NB4 (cell line): Measurements from ENCODE around the gene KIF22.
"Not testable (repeated sequence)": the region's sequence is repeated elsewhere in the genome, so short reads cannot be mapped to it uniquely, and the experiment has no call there.

Experiments used
- CTCF ChIP-seq: IDR thresholded peaks from one replicate; pipeline ENCODE4 v1.5.1; 2012; ENCODE audit warnings: low read depth, low read length
- POLR2A ChIP-seq: IDR thresholded peaks from 2 replicates; pipeline ENCODE4 v1.6.1; 2011; ENCODE audit warnings: mild to moderate bottlenecking; ENCODE audit not compliant: insufficient read length; ENCODE audit errors: extremely low read depth

GRCh38 chr16:29783094-29783953 is 7.2 kb upstream of the KIF22 start:
- TF ChIP-seq CTCF, POLR2A: not testable (repeated sequence)
